ENCODE results near the gene SNX30.

Gene SNX30

GRCh38 chr9:112861638-112862555, 111.3 kb downstream of the SNX30 start:
- no peak for TF ChIP-seq CTCF (IDR thresholded peaks at IDR 0.05; ENCODE audit: low read depth, low read length, missing control alignments)
- no peak for DNase-seq (ENCODE audit: low read depth)
- no peak overlapping the region for H3K4me3 ChIP-seq (ENCODE audit: low read depth, low read length)

- no peak for DNase-seq (ENCODE audit: low read depth)
- no peak overlapping the region for H3K4me3 ChIP-seq (ENCODE audit: low read depth, low read length)
Measured at GRCh38 chr9:112863214-112863613, 112.7 kb downstream of the SNX30 start.

GRCh38 chr9:112863746-112864145, 113.2 kb downstream of the SNX30 start:
- no peak for DNase-seq (ENCODE audit: low read depth)
- TF ChIP-seq CTCF (IDR thresholded peaks at IDR 0.05; ENCODE audit: low read depth, low read length, missing control alignments), result no peak
- no peak overlapping the region for H3K4me3 ChIP-seq (ENCODE audit: low read depth, low read length)

More at GRCh38 chr9:112863214-112863613, 112.7 kb downstream of the SNX30 start:
- TF ChIP-seq CTCF (IDR thresholded peaks at IDR 0.05; ENCODE audit: low read depth, low read length, missing control alignments), result no peak

GRCh38 chr9:112864403-112864802, 113.8 kb downstream of the SNX30 start:
- TF ChIP-seq CTCF (IDR thresholded peaks at IDR 0.05; ENCODE audit: low read depth, low read length, missing control alignments), result no peak
- DNase-seq (ENCODE audit: low read depth), result no peak
- no peak overlapping the region for H3K4me3 ChIP-seq (ENCODE audit: low read depth, low read length)

GRCh38 chr9:112864982-112865381, 114.4 kb downstream of the SNX30 start:
- DNase-seq (ENCODE audit: low read depth), result no peak
- H3K4me3 ChIP-seq (ENCODE audit: low read depth, low read length), result no peak overlapping the region
- TF ChIP-seq CTCF (IDR thresholded peaks at IDR 0.05; ENCODE audit: low read depth, low read length, missing control alignments), result no peak

GRCh38 chr9:112866662-112867274, 116.2 kb downstream of the SNX30 start:
- no peak for DNase-seq (ENCODE audit: low read depth)
- no peak overlapping the region for H3K4me3 ChIP-seq (ENCODE audit: low read depth, low read length)
- TF ChIP-seq CTCF (IDR thresholded peaks at IDR 0.05; ENCODE audit: low read depth, low read length, missing control alignments), result no peak
